Endothelial cell of umbilical vein (primary cell): Measurements from ENCODE around the gene GIMAP2. TPM values are rescaled to one million over a fixed set of nuclear protein-coding genes. Genes with fewer than 3 reads are reported as not detected.

Experiments
- BruUV-seq: library from RNA; stranded (reverse); fragments of 400-500 nt; replicated peaks from 2 replicates; lab custom pipeline; 2021; lab: Mats Ljungman, UMichigan
- CTCF ChIA-PET: fragments of 300-600, 350-600 bp; sonication (Branson Sonifier 250); formaldehyde crosslinking; loops from one replicate; lab custom pipeline; 2021; ENCODE audit warnings: antibody characterized with exemption, inconsistent platforms; lab: Charles Lee
- POLR2A ChIA-PET: fragments of 300-600, 350-600 bp; sonication (Branson Sonifier 250); formaldehyde crosslinking; loops from one replicate; lab custom pipeline; 2021; ENCODE audit warnings: antibody characterized with exemption, inconsistent platforms; lab: Charles Lee
- DNase-seq: peaks from one replicate; pipeline ENCODE4 v3.0.0-alpha.2; 2011; ENCODE audit warnings: low read depth, low spot score
- FAIRE-seq: peaks from 2 replicates; lab custom pipeline; 2011; peaks lifted over from hg19 to GRCh38; lab: Jason Lieb, UNC
- H2AFZ ChIP-seq: 2 replicates; pipeline ENCODE4 v1.6.0; 2012; ENCODE audit warnings: low read depth, low read length, control low read depth, inconsistent platforms
- H3K27ac ChIP-seq: 2 replicates; pipeline ENCODE4 v1.5.1; 2011; ENCODE audit warnings: low read depth, mild to moderate bottlenecking, control low read depth, low read length, moderate library complexity; ENCODE audit not compliant: insufficient read depth
- H3K27me3 ChIP-seq, 2 experiments: 2 replicates each; pipeline versions ENCODE4 v1.6.0 to v1.6.1; 2011; ENCODE audit warnings: low read length in 2 of 2, mixed read lengths in 1 of 2; ENCODE audit not compliant: control insufficient read depth in 2 of 2, insufficient read depth in 2 of 2
- H3K36me3 ChIP-seq, 2 experiments: 2 replicates in 1 of 2; 3 replicates in 1 of 2; pipeline ENCODE4 v1.5.1; 2011; ENCODE audit warnings: low read length in 2 of 2, mild to moderate bottlenecking in 1 of 2, moderate library complexity in 1 of 2; ENCODE audit not compliant: control insufficient read depth in 2 of 2, insufficient read depth in 2 of 2; ENCODE audit errors: extremely low read depth in 1 of 2
- H3K4me1 ChIP-seq: 3 replicates; pipeline ENCODE4 v1.5.1; 2011; ENCODE audit warnings: mild to moderate bottlenecking, low read length; ENCODE audit not compliant: control insufficient read depth, insufficient read depth; ENCODE audit errors: extremely low read depth
- H3K4me2 ChIP-seq: 2 replicates; pipeline ENCODE4 v1.6.1; 2011; ENCODE audit warnings: low read length, control low read depth, mixed read lengths; ENCODE audit not compliant: insufficient read depth
- H3K4me3 ChIP-seq, 3 experiments: fragments of 200-600 bp in 1 of 3; sonication (generic), shearing (Covaris generic) in 1 of 3; replicated peaks in 1 of 3; 2 replicates each; pipeline ENCODE4 v1.5.1; 2011 to 2016; ENCODE audit warnings: control low read depth in 3 of 3, low read length in 3 of 3, mild to moderate bottlenecking in 2 of 3, inconsistent platforms in 1 of 3, low read depth in 1 of 3, moderate library complexity in 1 of 3; ENCODE audit not compliant: insufficient read depth in 1 of 3
- H3K79me2 ChIP-seq: 2 replicates; pipeline ENCODE4 v1.6.0; 2012; ENCODE audit warnings: low read length, inconsistent platforms; ENCODE audit not compliant: control insufficient read depth, insufficient read depth
- H3K9ac ChIP-seq: replicated peaks from 2 replicates; pipeline ENCODE3; 2011; ENCODE audit warnings: low read length, control low read depth; ENCODE audit not compliant: insufficient read depth; ENCODE audit errors: extremely low read depth
- H3K9me1 ChIP-seq: replicated peaks from 3 replicates; pipeline ENCODE4 v1.6.0; 2011; ENCODE audit warnings: mild to moderate bottlenecking, low read length; ENCODE audit not compliant: control insufficient read depth, insufficient read depth; ENCODE audit errors: extremely low read depth
- H3K9me3 ChIP-seq: replicated peaks from 2 replicates; pipeline ENCODE4 v1.5.1; 2012; ENCODE audit warnings: low read length, inconsistent platforms; ENCODE audit not compliant: control insufficient read depth, insufficient read depth
- H4K20me1 ChIP-seq: replicated peaks from 2 replicates; pipeline ENCODE3; 2011; ENCODE audit warnings: mild to moderate bottlenecking, low read length; ENCODE audit not compliant: control insufficient read depth, insufficient read depth; ENCODE audit errors: extremely low read depth
- EZH2 ChIP-seq: IDR thresholded peaks from 2 replicates; pipeline ENCODE4 v1.6.1; 2012; ENCODE audit warnings: borderline replicate concordance, low read depth, mild to moderate bottlenecking, moderate library complexity, low read length, inconsistent platforms; ENCODE audit not compliant: severe bottlenecking
- FOS ChIP-seq: IDR thresholded peaks from 2 replicates; pipeline ENCODE4 v1.6.1; 2011; ENCODE audit warnings: mild to moderate bottlenecking, low read length, moderate library complexity, borderline replicate concordance; ENCODE audit not compliant: insufficient read depth
- GATA2 ChIP-seq: IDR thresholded peaks from 2 replicates; pipeline ENCODE4 v1.7.0; 2011; ENCODE audit warnings: low read depth, mild to moderate bottlenecking, moderate library complexity, mixed read lengths, low read length; ENCODE audit not compliant: insufficient read length, insufficient read depth
- JUN ChIP-seq: IDR thresholded peaks from 2 replicates; pipeline ENCODE4 v1.6.1; 2011; ENCODE audit warnings: borderline replicate concordance, low read depth; ENCODE audit not compliant: insufficient read length, insufficient read depth
- MYC ChIP-seq: IDR thresholded peaks from one replicate; pipeline ENCODE4 v1.6.1; 2011; ENCODE audit warnings: mild to moderate bottlenecking, low read depth, low read length
- POLR2A ChIP-seq: IDR thresholded peaks from 2 replicates; pipeline ENCODE4 v1.6.1; 2012; ENCODE audit warnings: low read depth, mild to moderate bottlenecking, control low read depth, low read length
- POLR2AphosphoS5 ChIP-seq: IDR thresholded peaks from 2 replicates; pipeline ENCODE4 v1.6.1; 2012; ENCODE audit warnings: low read depth, mild to moderate bottlenecking, control low read depth, low read length, moderate library complexity; ENCODE audit not compliant: insufficient read depth
- dilution Hi-C: fragments of 300-500 bp; cut with MboI; formaldehyde crosslinking; loops from one replicate; pipeline ENCODE4 v1.15.0; 2019; ENCODE audit warnings: low sequenced_read_pairs; ENCODE audit not compliant: extremely low pct_ligation_motif_present
- intact Hi-C: fragments of 100-400 bp; cut with micrococcal nuclease; formaldehyde crosslinking; loops from one replicate; pipeline ENCODE4 v1.10.0; 2022
- polyA plus RNA-seq, 4 experiments: library from polyadenylated mRNA; depleted of rRNA in 3 of 4; stranded (reverse) in 3 of 4; unstranded in 1 of 4; fragments of >200 nt; gene quantifications; 2 replicates each; pipeline versions ENCODE4 v1.2.1 to v1.2.3, GENCODE V29; 2011 to 2012; ENCODE audit warnings: missing spikeins in 1 of 4
- total RNA-seq: library from RNA; stranded (reverse); gene quantifications from 2 replicates; pipeline ENCODE4 v1.2.3, GENCODE V29; 2021
- TF ChIP-seq, protein P1 (sequence below): IDR thresholded peaks from 2 replicates; pipeline ENCODE4 v1.6.1; 2011; ENCODE audit not compliant: insufficient read depth, insufficient read length
- TF ChIP-seq, protein P2 (sequence below), 2 donors: IDR thresholded peaks; 1 replicate in 1 of 2; 2 replicates in 1 of 2; pipeline ENCODE4 v1.5.1; 2011; ENCODE audit warnings: low read length in 2 of 2, mild to moderate bottlenecking in 2 of 2, moderate library complexity in 2 of 2, control low read depth in 1 of 2, inconsistent platforms in 1 of 2, low read depth in 1 of 2; ENCODE audit not compliant: insufficient read depth in 1 of 2; ENCODE audit errors: extremely low read depth in 1 of 2

Gene GIMAP2
- total and polyA plus RNA-seq, 2 donors (not counting 3 experiments of a cell fraction or from before 2014, with no cell fraction given) = 21.3 to 27.9 TPM

DNA sequence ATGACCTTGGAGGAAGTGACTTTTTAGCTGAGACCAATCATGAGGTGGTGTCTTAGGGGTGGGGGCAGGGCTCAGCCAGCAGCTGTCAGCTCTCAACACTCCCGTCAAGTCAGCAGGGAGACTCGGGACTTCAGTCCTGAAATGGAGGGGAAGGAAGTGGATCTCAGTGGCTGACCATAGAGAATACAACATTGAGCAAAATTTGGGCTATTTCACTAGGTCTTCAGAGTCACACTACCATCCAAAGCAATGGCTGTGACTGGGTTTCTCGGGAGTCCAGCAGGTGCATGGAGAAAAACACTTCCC, 36.5 kb upstream of the GIMAP2 start:
- TF ChIP-seq POLR2A (no peak), FOS (no peak), POLR2AphosphoS5 (no peak), EZH2 (no peak), MYC (no peak), GATA2 (no peak), JUN (no peak)
- TF ChIP-seq, protein P1, sequence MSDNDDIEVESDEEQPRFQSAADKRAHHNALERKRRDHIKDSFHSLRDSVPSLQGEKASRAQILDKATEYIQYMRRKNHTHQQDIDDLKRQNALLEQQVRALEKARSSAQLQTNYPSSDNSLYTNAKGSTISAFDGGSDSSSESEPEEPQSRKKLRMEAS = no peak
- TF ChIP-seq, protein P2, sequence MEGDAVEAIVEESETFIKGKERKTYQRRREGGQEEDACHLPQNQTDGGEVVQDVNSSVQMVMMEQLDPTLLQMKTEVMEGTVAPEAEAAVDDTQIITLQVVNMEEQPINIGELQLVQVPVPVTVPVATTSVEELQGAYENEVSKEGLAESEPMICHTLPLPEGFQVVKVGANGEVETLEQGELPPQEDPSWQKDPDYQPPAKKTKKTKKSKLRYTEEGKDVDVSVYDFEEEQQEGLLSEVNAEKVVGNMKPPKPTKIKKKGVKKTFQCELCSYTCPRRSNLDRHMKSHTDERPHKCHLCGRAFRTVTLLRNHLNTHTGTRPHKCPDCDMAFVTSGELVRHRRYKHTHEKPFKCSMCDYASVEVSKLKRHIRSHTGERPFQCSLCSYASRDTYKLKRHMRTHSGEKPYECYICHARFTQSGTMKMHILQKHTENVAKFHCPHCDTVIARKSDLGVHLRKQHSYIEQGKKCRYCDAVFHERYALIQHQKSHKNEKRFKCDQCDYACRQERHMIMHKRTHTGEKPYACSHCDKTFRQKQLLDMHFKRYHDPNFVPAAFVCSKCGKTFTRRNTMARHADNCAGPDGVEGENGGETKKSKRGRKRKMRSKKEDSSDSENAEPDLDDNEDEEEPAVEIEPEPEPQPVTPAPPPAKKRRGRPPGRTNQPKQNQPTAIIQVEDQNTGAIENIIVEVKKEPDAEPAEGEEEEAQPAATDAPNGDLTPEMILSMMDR (IDR thresholded peaks at IDR 0.05; ENCODE audit: extremely low read depth in 1 of 2, insufficient read depth in 1 of 2, low read depth in 1 of 2, low read length in 2 of 2) = no peak
- no TSS peak for BruUV-seq
- no peaks in the 10 kb centered on the region for H3K4me1 ChIP-seq
- no peak overlapping the region for H3K27ac ChIP-seq
- H3K9me3 ChIP-seq = no peaks in the 10 kb centered on the region
- no peak overlapping the region for H2AFZ ChIP-seq
- dilution Hi-C loops = no loop called here
- DNase-seq (no peak), FAIRE-seq (no peak)
- H3K4me2 ChIP-seq = no peak overlapping the region
- intact Hi-C loops = no loop called here
- H4K20me1 ChIP-seq = no peaks in the 10 kb centered on the region
- no peaks in the 10 kb centered on the region for H3K27me3 ChIP-seq
- no peak overlapping the region for H3K9ac ChIP-seq
- no peak overlapping the region for H3K4me3 ChIP-seq
- H3K79me2 ChIP-seq = no peaks in the 10 kb centered on the region
- CTCF ChIA-PET = no interaction called here
- POLR2A ChIA-PET = no interaction called here
- H3K9me1 ChIP-seq = no peaks in the 10 kb centered on the region
- H3K36me3 ChIP-seq = no peaks in the 10 kb centered on the region
